HG02973 (cell line): ENCODE data around the gene GTF3C5.

ENCODE experiments used
- ATAC-seq: cut with Tn5 transposase; IDR thresholded peaks from one replicate; pipeline ENCODE4 v1.9.1; 2021; ENCODE audit warnings: moderate library complexity; ENCODE audit not compliant: unreplicated experiment

Gene GTF3C5

GRCh38 chr9:133104718-133105460 lies 74.1 kb downstream of the GTF3C5 start:
- ATAC-seq, result no peak

- no peak for ATAC-seq
Measured at GRCh38 chr9:133105461-133105770, 74.6 kb downstream of the GTF3C5 start.

GRCh38 chr9:133106511-133107244 lies 75.9 kb downstream of the GTF3C5 start:
- no peak for ATAC-seq

- ATAC-seq, result no peak
Measured at GRCh38 chr9:133107245-133107722, 76.5 kb downstream of the GTF3C5 start.
